ENCODE results near the gene ADAMTSL5. TPM values are rescaled to one million over a fixed set of nuclear protein-coding genes. Genes with fewer than 3 reads are reported as not detected.

Gene ADAMTSL5
- total and polyA plus RNA-seq, 4 donors, result 0.09 to 1.8 (median 1.1) TPM

- Histone ChIP-seq H3K9me3 (ENCODE audit: control insufficient read depth in 4 of 4, low read length in 3 of 4) (no peaks in the 10 kb centered on the region), H3K27me3 (ENCODE audit: control insufficient read depth in 4 of 4, insufficient read depth in 4 of 4, low read length in 3 of 4) (peaks cover 0 to 24% (median 7%) of the 10 kb centered on the region in 4 donors), H3K4me3 (ENCODE audit: low read depth in 1 of 3, low read length in 3 of 3) (no peak overlapping the region), H3K36me3 (ENCODE audit: control insufficient read depth in 4 of 4, insufficient read depth in 3 of 4, low read depth in 1 of 4, low read length in 3 of 4) (no peaks in the 10 kb centered on the region), H3K4me1 (ENCODE audit: control insufficient read depth in 4 of 4, insufficient read depth in 4 of 4, low read length in 3 of 4) (peaks cover 0 to 5% (median 2%) of the 10 kb centered on the region in 4 donors), H3K27ac (ENCODE audit: low read depth in 1 of 2, low read length in 2 of 2) (no peak overlapping the region), H3K9ac (ENCODE audit: low read depth in 1 of 2, low read length in 2 of 2) (no peak overlapping the region)
- no peak for DNase-seq (ENCODE audit: low spot score)
- 17% methylated on average over 49 of the region's 49 CpGs for WGBS
- TF ChIP-seq MAX (IDR thresholded peaks at IDR 0.05) (no peak), HNF4G (IDR thresholded peaks at IDR 0.05) (no peak), TAF1 (conservative IDR thresholded peaks at IDR 0.05) (no peak), CTCF (IDR thresholded peaks at IDR 0.05; ENCODE audit: low read depth, low read length, missing input control) (no peak), FOXA1 (IDR thresholded peaks at IDR 0.05) (no peak), EGR1 (IDR thresholded peaks at IDR 0.05; ENCODE audit: low read depth in 2 of 2) (no peak), JUND (IDR thresholded peaks at IDR 0.05) (no peak), HNF4A (conservative IDR thresholded peaks at IDR 0.05) (no peak), FOXA2 (IDR thresholded peaks at IDR 0.05) (no peak), ATF3 (IDR thresholded peaks at IDR 0.05) (no peak), YY1 (IDR thresholded peaks at IDR 0.05) (no peak), REST (IDR thresholded peaks at IDR 0.05) (no peak), RXRA (IDR thresholded peaks at IDR 0.05) (no peak), SP1 (IDR thresholded peaks at IDR 0.05) (no peak), RAD21 (IDR thresholded peaks at IDR 0.05) (no peak), NR2F2 (IDR thresholded peaks at IDR 0.05) (no peak)
These were observed 11.6 kb upstream of the ADAMTSL5 start for GRCh38 chr19:1524287-1524971.

GRCh38 chr19:1523412-1524286 is 10.8 kb upstream of the ADAMTSL5 start, which contains the start of gene PLK5:
PLK5 (plus strand) TSS chr19:1524077; CDS start chr19:1526997, 2,920 bp downstream.
- DNase-seq (ENCODE audit: low spot score), result no peak
- Histone ChIP-seq H3K27me3 (ENCODE audit: control insufficient read depth in 4 of 4, insufficient read depth in 4 of 4, low read length in 3 of 4) (peaks cover 0 to 18% (median 7%) of the 10 kb centered on the region in 4 donors), H3K36me3 (ENCODE audit: control insufficient read depth in 4 of 4, insufficient read depth in 3 of 4, low read depth in 1 of 4, low read length in 3 of 4) (no peaks in the 10 kb centered on the region), H3K4me3 (ENCODE audit: low read depth in 1 of 3, low read length in 3 of 3) (no peak within 1 kb of the TSS), H3K4me1 (ENCODE audit: control insufficient read depth in 4 of 4, insufficient read depth in 4 of 4, low read length in 3 of 4) (peaks cover 0 to 5% (median 2%) of the 10 kb centered on the region in 4 donors), H3K27ac (ENCODE audit: low read depth in 1 of 2, low read length in 2 of 2) (no peak within 1 kb of the TSS), H3K9me3 (ENCODE audit: control insufficient read depth in 4 of 4, low read length in 3 of 4) (no peaks in the 10 kb centered on the region), H3K9ac (ENCODE audit: low read depth in 1 of 2, low read length in 2 of 2) (no peak within 1 kb of the TSS)
- TF ChIP-seq CTCF (IDR thresholded peaks at IDR 0.05; ENCODE audit: low read depth, low read length, missing input control) (no peak), YY1 (IDR thresholded peaks at IDR 0.05) (no peak), JUND (IDR thresholded peaks at IDR 0.05) (no peak), ZBTB33 (IDR thresholded peaks at IDR 0.05) (no peak), TAF1 (conservative IDR thresholded peaks at IDR 0.05) (no peak), HNF4G (IDR thresholded peaks at IDR 0.05) (no peak), ATF3 (IDR thresholded peaks at IDR 0.05) (no peak), EGR1 (IDR thresholded peaks at IDR 0.05; ENCODE audit: low read depth in 2 of 2) (no peak), SP1 (IDR thresholded peaks at IDR 0.05) (no peak), RAD21 (IDR thresholded peaks at IDR 0.05) (no peak), GABPA (IDR thresholded peaks at IDR 0.05 in 1 of 2, conservative IDR thresholded peaks at IDR 0.05 in 1 of 2) (no peak)
- WGBS, result 12% methylated on average over 92 of the region's 92 CpGs

Measured in liver (tissue), 9 donors.